GM19043 (cell line): ENCODE data around the gene ARPC5.
"Not testable (repeated sequence)": the region's sequence is repeated elsewhere in the genome, so short reads cannot be mapped to it uniquely, and the experiment has no call there.

Source experiments
- ATAC-seq: cut with Tn5 transposase; IDR thresholded peaks from one replicate; pipeline ENCODE4 v1.9.1; 2021; ENCODE audit warnings: low read depth; ENCODE audit not compliant: unreplicated experiment

ARPC5 gene

GRCh38 chr1:183648042-183648441 lies 12.5 kb upstream of the ARPC5 start:
- ATAC-seq, result no peak

- no peak for ATAC-seq
These were observed 11.2 kb upstream of the ARPC5 start for GRCh38 chr1:183646776-183647175.

DNA sequence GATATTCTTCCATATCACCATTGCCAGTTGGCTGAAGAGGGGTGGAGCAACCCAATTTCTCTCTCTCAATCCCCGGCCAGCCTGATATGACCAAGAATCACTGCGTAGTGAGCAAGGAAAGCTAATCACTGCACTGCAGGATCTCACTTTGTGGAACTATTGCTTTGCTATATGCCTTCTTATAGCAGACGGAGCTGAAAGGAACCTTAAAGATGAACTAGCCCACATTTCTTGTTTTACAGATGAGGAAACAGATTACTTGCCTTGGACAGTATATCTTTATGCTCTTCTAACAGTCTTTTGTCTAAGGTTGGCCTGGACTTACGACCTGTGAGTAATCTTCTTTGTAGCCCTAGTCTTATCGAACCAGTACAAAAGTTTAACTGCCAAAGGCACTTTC lies 9.9 kb upstream of the ARPC5 start:
- ATAC-seq, result no peak

GRCh38 chr1:183642166-183642565 lies 6.6 kb upstream of the ARPC5 start:
- no peak for ATAC-seq

- no peak for ATAC-seq
These were observed 4.6 kb upstream of the ARPC5 start for GRCh38 chr1:183640193-183640592.

GRCh38 chr1:183638649-183639387 lies 3.2 kb upstream of the ARPC5 start:
- no peak for ATAC-seq

DNA sequence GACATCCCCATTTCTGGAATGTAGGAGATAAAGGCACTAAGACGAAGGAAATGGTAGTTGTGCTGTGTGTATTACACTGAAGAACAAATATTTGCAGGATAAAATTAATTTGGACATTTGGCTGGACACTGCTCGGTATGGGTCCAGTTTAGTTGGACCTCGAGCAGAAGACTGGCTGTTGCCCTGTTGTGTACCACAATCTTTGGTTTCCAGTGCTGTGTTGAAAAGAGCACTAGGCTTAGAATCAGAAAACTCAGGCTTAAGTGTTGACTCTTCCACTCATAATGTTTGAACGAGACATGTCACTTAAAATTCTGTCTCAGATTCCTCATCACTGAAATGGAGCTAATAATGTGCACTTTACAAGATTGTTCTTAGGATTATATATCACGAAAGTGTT lies 1.2 kb upstream of the ARPC5 start:
- no peak for ATAC-seq

- ATAC-seq, result no peak
These were observed 725 bp upstream of the ARPC5 start for GRCh38 chr1:183636334-183636682.

GRCh38 chr1:183635099-183635605 lies 431 bp downstream of the ARPC5 start:
- ATAC-seq, result peak; percentile 1

DNA sequence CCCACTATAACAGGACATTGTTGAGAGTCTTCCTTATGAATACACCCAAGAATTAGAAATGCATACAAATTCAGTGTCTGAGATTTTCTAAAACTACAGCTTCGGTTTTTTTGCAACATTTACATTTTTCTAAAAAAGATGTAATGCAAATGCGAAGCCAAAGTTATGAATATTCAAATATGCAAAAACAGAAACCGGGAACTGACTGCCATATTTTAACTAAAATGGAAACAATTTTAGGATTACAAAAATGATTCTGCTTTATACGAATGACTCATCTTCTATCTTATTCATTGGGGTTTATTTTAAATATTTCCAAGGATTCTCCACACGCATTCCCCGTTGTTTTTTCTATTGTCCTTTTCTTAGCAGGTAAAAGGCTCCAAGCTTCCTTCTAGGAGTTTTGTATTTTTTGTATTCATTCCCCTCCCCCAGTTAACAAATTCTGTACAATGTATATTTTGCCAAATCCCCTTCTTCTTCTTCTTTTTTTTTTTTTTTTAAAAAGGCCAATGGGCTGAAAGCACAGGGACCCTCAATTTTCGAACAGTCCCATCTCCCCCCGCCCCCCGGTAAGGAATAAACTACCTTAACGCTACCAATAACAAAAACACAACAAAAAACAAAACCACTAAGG lies 1.0 kb downstream of the ARPC5 start:
- no peak for ATAC-seq

- ATAC-seq, result peak; percentile 41
These were observed 1.8 kb downstream of the ARPC5 start for GRCh38 chr1:183633676-183634343.

- ATAC-seq, result no peak
These were observed 2.6 kb downstream of the ARPC5 start for GRCh38 chr1:183632964-183633363.

GRCh38 chr1:183632114-183632513 lies 3.5 kb downstream of the ARPC5 start:
- no peak for ATAC-seq

GRCh38 chr1:183630748-183631147 lies 4.8 kb downstream of the ARPC5 start:
- no peak for ATAC-seq

GRCh38 chr1:183628537-183628936 lies 7.0 kb downstream of the ARPC5 start:
- no peak for ATAC-seq

DNA sequence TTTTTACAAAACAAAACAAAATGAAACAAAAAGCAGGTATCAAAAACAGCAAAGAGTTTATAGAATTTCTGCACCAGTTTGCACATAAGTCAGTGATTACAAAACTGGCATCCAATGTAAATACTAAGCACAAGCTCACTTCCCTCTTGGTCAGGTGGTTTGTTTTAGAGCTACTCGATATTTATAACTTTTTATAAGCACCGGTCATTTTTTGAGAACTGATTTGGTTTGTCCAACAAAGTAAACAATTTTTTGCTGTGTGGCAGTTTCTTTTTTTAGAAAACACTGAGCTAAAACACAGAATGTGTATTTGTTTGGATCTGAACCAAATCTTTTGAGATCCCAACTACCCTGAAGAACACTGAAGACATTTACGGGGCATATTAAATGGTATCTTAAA lies 9.3 kb downstream of the ARPC5 start:
- not testable (repeated sequence) for ATAC-seq

- peak; percentile 90 for ATAC-seq
These were observed 12.4 kb downstream of the ARPC5 start for GRCh38 chr1:183622884-183623785.

DNA sequence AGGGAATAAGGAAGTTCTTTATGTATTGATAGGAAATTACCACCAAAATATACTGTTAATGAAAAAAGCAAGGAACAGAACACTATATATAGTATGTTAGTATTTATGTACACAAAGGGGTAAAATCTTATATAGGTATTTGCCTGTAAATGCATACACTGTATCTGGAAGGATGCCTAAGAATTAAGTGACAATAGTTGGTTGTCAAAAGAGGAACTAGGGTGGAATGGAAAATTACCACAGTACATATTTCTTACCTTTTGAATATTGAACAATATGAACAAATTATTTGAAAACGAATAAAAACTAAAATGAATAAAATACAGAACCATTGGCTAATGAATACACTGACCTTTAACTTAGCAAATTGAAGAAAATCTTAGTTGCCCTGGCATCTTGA lies 13.6 kb downstream of the ARPC5 start:
- no peak for ATAC-seq

GRCh38 chr1:183620311-183620710 lies 15.3 kb downstream of the ARPC5 start:
- ATAC-seq, result no peak

DNA sequence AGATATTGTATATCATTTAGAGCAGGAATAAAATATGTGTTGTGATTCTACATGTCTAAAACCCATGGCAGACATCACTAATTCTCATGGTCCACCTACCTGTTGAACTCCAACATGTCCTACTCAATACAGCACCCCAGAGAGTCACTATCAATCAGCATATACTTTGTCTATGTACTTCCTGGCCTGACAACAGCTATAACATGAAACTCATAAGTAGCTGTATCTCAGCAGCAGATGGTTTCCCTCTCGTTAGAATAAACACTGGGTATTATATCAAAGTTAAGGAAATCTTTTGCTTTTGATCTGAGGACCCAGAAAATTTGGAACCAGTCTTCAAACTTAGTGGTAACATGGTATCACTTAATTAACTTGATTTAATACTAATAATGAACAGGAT lies 15.8 kb downstream of the ARPC5 start:
- no peak for ATAC-seq

DNA sequence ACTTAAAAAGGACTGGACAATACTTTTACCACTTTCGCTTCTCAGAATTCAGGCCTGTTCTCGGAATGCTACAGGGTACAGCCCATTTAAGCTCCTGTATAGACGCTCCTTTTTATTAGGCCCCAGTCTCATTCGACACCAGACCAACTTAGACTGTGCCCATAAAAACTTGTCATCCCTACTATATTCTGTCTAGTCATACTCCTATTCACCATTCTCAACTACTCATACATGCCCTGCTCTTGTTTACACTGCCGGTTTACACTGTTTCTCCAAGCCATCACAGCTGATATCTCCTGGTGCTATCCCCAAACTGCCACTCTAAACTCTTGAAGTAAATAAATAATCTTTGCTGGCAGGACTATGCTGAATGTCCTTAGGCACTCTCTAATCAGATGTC lies 17.4 kb downstream of the ARPC5 start:
- not testable (repeated sequence) for ATAC-seq
